SK-MEL-5 (cell line): ENCODE measurements around the gene CDC73. TPM values are rescaled to one million over a fixed set of nuclear protein-coding genes. Genes with fewer than 3 reads are reported as not detected.

Experiments used
- DNase-seq: peaks from one replicate; pipeline ENCODE4 v3.0.0-alpha.2; 2016; ENCODE audit warnings: low read depth, low spot score
- in situ Hi-C: cut with HindIII; loops from 2 replicates; pipeline ENCODE4 v1.10.0; 2016; ENCODE audit warnings: low sequenced_read_pairs, high pct_unique_total_duplicates, low pct_unique_long_range_greater_than_20kb
- polyA plus RNA-seq, 2 experiments: library from polyadenylated mRNA; depleted of rRNA; stranded (reverse); fragments of >200 nt; gene quantifications; 2 replicates each; pipeline ENCODE4 v1.2.3, GENCODE V29; 2015
- total RNA-seq: library from RNA; depleted of rRNA; stranded (reverse); fragments of >200 nt; shearing (Covaris generic); gene quantifications from 2 replicates; pipeline ENCODE4 v1.2.3, GENCODE V29; 2014; rRNA removed

The CDC73 gene
- 11.3 and 13.4 TPM in 2 replicates for total RNA-seq
- polyA plus RNA-seq (2015; cell fraction: cytosol; rRNA removed), result 17.2 and 20.7 TPM in 2 replicates
- 7.9 and 8.2 TPM in 2 replicates for polyA plus RNA-seq (2015; cell fraction: nucleus; rRNA removed)

- in situ Hi-C loops, result no loop called here
- DNase-seq, result peak; percentile 95
Measured at GRCh38 chr1:193121616-193122593, at the start of gene CDC73. TSS of gene CDC73 (plus strand) at chr1:193122031. CDS start at chr1:193122201, 170 bp downstream.

GRCh38 chr1:193077991-193078390 is 43.8 kb upstream of the CDC73 start:
- in situ Hi-C loops, result no loop called here

GRCh38 chr1:193079187-193079586 is 42.6 kb upstream of the CDC73 start:
- in situ Hi-C loops, result no loop called here
- no peak for DNase-seq

More at GRCh38 chr1:193077991-193078390, 43.8 kb upstream of the CDC73 start:
- no peak for DNase-seq

- DNase-seq, result no peak
- in situ Hi-C loops, result no loop called here
Measured at GRCh38 chr1:193083365-193084088, 38.3 kb upstream of the CDC73 start.

- no peak for DNase-seq
- in situ Hi-C loops, result no loop called here
Measured at GRCh38 chr1:193085263-193085662, 36.6 kb upstream of the CDC73 start.

- DNase-seq, result no peak
- in situ Hi-C loops, result no loop called here
Measured at GRCh38 chr1:193086342-193086741, 35.5 kb upstream of the CDC73 start.

GRCh38 chr1:193087893-193088292 is 33.9 kb upstream of the CDC73 start:
- in situ Hi-C loops, result no loop called here
- no peak for DNase-seq

- in situ Hi-C loops, result no loop called here
Measured at GRCh38 chr1:193090865-193091264, 31.0 kb upstream of the CDC73 start.

GRCh38 chr1:193094112-193094511 is 27.7 kb upstream of the CDC73 start:
- DNase-seq, result no peak
- in situ Hi-C loops, result no loop called here

More at GRCh38 chr1:193090865-193091264, 31.0 kb upstream of the CDC73 start:
- no peak for DNase-seq

- in situ Hi-C loops, result no loop called here
- peak; percentile 17 for DNase-seq
Measured at GRCh38 chr1:193102662-193103061, 19.2 kb upstream of the CDC73 start.

GRCh38 chr1:193103759-193104501 is 17.9 kb upstream of the CDC73 start:
- DNase-seq, result no peak
- in situ Hi-C loops, result no loop called here

GRCh38 chr1:193104502-193104906 is 17.3 kb upstream of the CDC73 start:
- in situ Hi-C loops, result no loop called here
- peak; percentile 60 for DNase-seq

- in situ Hi-C loops, result no loop called here
- peak; percentile 85 for DNase-seq
Measured at GRCh38 chr1:193104907-193105820, 16.7 kb upstream of the CDC73 start, which contains the start of gene GLRX2. TSS of gene GLRX2 (minus strand) at chr1:193105414. CDS start at chr1:193105382, 32 bp downstream.

GRCh38 chr1:193105821-193106177 is 16.0 kb upstream of the CDC73 start:
- no peak for DNase-seq
- in situ Hi-C loops, result no loop called here

GRCh38 chr1:193108471-193108870 is 13.4 kb upstream of the CDC73 start:
- DNase-seq, result no peak
- in situ Hi-C loops, result no loop called here

- in situ Hi-C loops, result no loop called here
- DNase-seq, result no peak
Measured at GRCh38 chr1:193109619-193110018, 12.2 kb upstream of the CDC73 start.

- in situ Hi-C loops, result no loop called here
- DNase-seq, result no peak
Measured at GRCh38 chr1:193110246-193110645, 11.6 kb upstream of the CDC73 start.
